ENCODE measurements around the gene COA8.

GRCh38 chr14:103545219-103545914, 17.4 kb upstream of the COA8 start:
- TF ChIP-seq POLR2A (IDR thresholded peaks at IDR 0.05), result no peak
- no peak for TF ChIP-seq CTCF (IDR thresholded peaks at IDR 0.05)

Data from heart left ventricle (tissue), 13 donors.